ENCODE measurements around the gene HOXB5. TPM values are rescaled to one million over a fixed set of nuclear protein-coding genes. Genes with fewer than 3 reads are reported as not detected.

Gene HOXB5
- polyA plus RNA-seq, 4 donors = 23.9 to 51.6 (median 37.1) TPM

- no peak for DNase-seq (ENCODE audit: low read depth in 4 of 4, low spot score in 2 of 4)
Observed at GRCh38 chr17:48593840-48594537, 410 bp upstream of the HOXB5 start.

- DNase-seq (ENCODE audit: low read depth in 4 of 4, low spot score in 2 of 4) = no peak
Observed at GRCh38 chr17:48592577-48592976, 1.0 kb downstream of the HOXB5 start.

- DNase-seq (ENCODE audit: low read depth in 4 of 4, low spot score in 2 of 4) = no peak
Observed at GRCh38 chr17:48592057-48592514, 1.5 kb downstream of the HOXB5 start.

GRCh38 chr17:48591255-48592056 is 2.1 kb downstream of the HOXB5 start:
- DNase-seq (ENCODE audit: low read depth in 4 of 4, low spot score in 2 of 4) = no peak

GRCh38 chr17:48590607-48591161 is 2.9 kb downstream of the HOXB5 start:
- no peak for DNase-seq (ENCODE audit: low read depth in 4 of 4, low spot score in 2 of 4)

GRCh38 chr17:48589831-48590606 is 3.6 kb downstream of the HOXB5 start, which contains the start of gene HOXB3:
Gene HOXB3, minus strand, starts transcription at chr17:48590241. Its CDS starts 37,767 bp downstream, at chr17:48552474.
- peak in 2 of 4 donors; percentile 91 to 95 for DNase-seq (ENCODE audit: low read depth in 4 of 4, low spot score in 2 of 4)

GRCh38 chr17:48589060-48589830 is 4.3 kb downstream of the HOXB5 start:
- no peak for DNase-seq (ENCODE audit: low read depth in 4 of 4, low spot score in 2 of 4)

- DNase-seq (ENCODE audit: low read depth in 4 of 4, low spot score in 2 of 4) = no peak
Observed at GRCh38 chr17:48588528-48588927, 5.1 kb downstream of the HOXB5 start.

- DNase-seq (ENCODE audit: low read depth in 4 of 4, low spot score in 2 of 4) = no peak
Observed at GRCh38 chr17:48588074-48588415, 5.5 kb downstream of the HOXB5 start.

- no peak for DNase-seq (ENCODE audit: low read depth in 4 of 4, low spot score in 2 of 4)
Observed at GRCh38 chr17:48587276-48588073, 6.1 kb downstream of the HOXB5 start.

GRCh38 chr17:48586355-48587258 is 7.0 kb downstream of the HOXB5 start:
- DNase-seq (ENCODE audit: low read depth in 4 of 4, low spot score in 2 of 4) = no peak

- no peak for DNase-seq (ENCODE audit: low read depth in 4 of 4, low spot score in 2 of 4)
Observed at GRCh38 chr17:48584223-48584741, 9.3 kb downstream of the HOXB5 start.

- DNase-seq (ENCODE audit: low read depth in 4 of 4, low spot score in 2 of 4) = no peak
Observed at GRCh38 chr17:48583708-48584222, 9.8 kb downstream of the HOXB5 start.

- DNase-seq (ENCODE audit: low read depth in 4 of 4, low spot score in 2 of 4) = no peak
Observed at GRCh38 chr17:48582750-48583069, 10.9 kb downstream of the HOXB5 start.

- no peak for DNase-seq (ENCODE audit: low read depth in 4 of 4, low spot score in 2 of 4)
Observed at GRCh38 chr17:48579760-48580554, 13.6 kb downstream of the HOXB5 start.

GRCh38 chr17:48579471-48579759 is 14.2 kb downstream of the HOXB5 start:
- no peak for DNase-seq (ENCODE audit: low read depth in 4 of 4, low spot score in 2 of 4)
